Naive thymus-derived CD4-positive, alpha-beta T cell (primary cell): ENCODE results near the gene HSP90AA1. TPM values are rescaled to one million over a fixed set of nuclear protein-coding genes. Genes with fewer than 3 reads are reported as not detected.
A peak's percentile ranks its signal among the peaks of the same experiment; 100 is the strongest.

ENCODE experiments used
- ATAC-seq: fragments of 150-1000 bp; cut with Tn5 transposase; 2 replicates; pipeline ENCODE4 v1.10.0; 2021; ENCODE audit warnings: mild to moderate bottlenecking, moderate library complexity
- CTCF ChIA-PET: fragments of 350-600 bp; sonication (Branson Sonifier 250); formaldehyde crosslinking; loops from one replicate; lab custom pipeline; 2021; ENCODE audit warnings: antibody characterized with exemption; lab: Charles Lee
- POLR2A ChIA-PET: fragments of 350-600 bp; sonication (Branson Sonifier 250); formaldehyde crosslinking; loops from one replicate; lab custom pipeline; 2021; ENCODE audit warnings: antibody characterized with exemption, inconsistent platforms; lab: Charles Lee
- DNase-seq, 9 donors: peaks; one replicate each; pipeline versions ENCODE4 v3.0.0 to v3.0.0-alpha.2; 2020 to 2022; ENCODE audit warnings: mixed read lengths in 1 of 9
- H3K27ac ChIP-seq: one replicate; pipeline ENCODE4 v1.7.0; 2013; ENCODE audit warnings: mild to moderate bottlenecking, low read depth, low read length, moderate library complexity
- H3K27me3 ChIP-seq, 2 donors: one replicate each; pipeline ENCODE4 v1.7.0; 2013; ENCODE audit warnings: low read length in 2 of 2, mild to moderate bottlenecking in 2 of 2, moderate library complexity in 2 of 2; ENCODE audit not compliant: control insufficient read depth in 2 of 2, insufficient read depth in 2 of 2
- H3K36me3 ChIP-seq, 3 experiments: 1 replicate in 2 of 3; 2 replicates in 1 of 3; pipeline ENCODE4 v1.7.0; 2013; ENCODE audit warnings: low read length in 3 of 3, mild to moderate bottlenecking in 3 of 3, moderate library complexity in 1 of 3; ENCODE audit not compliant: insufficient read depth in 3 of 3, control insufficient read depth in 2 of 3
- H3K4me1 ChIP-seq, 2 donors: one replicate each; pipeline ENCODE4 v1.7.0; 2013; ENCODE audit warnings: low read length in 2 of 2, mild to moderate bottlenecking in 2 of 2, moderate library complexity in 1 of 2; ENCODE audit not compliant: control insufficient read depth in 2 of 2, insufficient read depth in 2 of 2
- H3K4me3 ChIP-seq: 2 replicates; pipeline ENCODE4 v1.7.0; 2013; ENCODE audit warnings: mild to moderate bottlenecking, low read length
- H3K9me3 ChIP-seq, 3 experiments: 1 replicate in 2 of 3; 2 replicates in 1 of 3; pipeline ENCODE4 v1.7.0; 2013; ENCODE audit warnings: low read length in 3 of 3; ENCODE audit not compliant: control insufficient read depth in 2 of 3
- H3K27ac Mint-ChIP-seq, 9 donors: one replicate each; pipeline ENCODE4 v1.8.0; 2020 to 2022; ENCODE audit warnings: mixed read lengths in 9 of 9, mild to moderate bottlenecking in 8 of 9, moderate library complexity in 5 of 9, inconsistent platforms in 2 of 9
- H3K27me3 Mint-ChIP-seq, 5 donors: one replicate each; pipeline ENCODE4 v1.8.0; 2021 to 2022; ENCODE audit warnings: mixed read lengths in 5 of 5, mild to moderate bottlenecking in 1 of 5
- H3K36me3 Mint-ChIP-seq, 5 donors: one replicate each; pipeline ENCODE4 v1.8.0; 2020 to 2022; ENCODE audit warnings: mixed read lengths in 5 of 5, mild to moderate bottlenecking in 3 of 5, inconsistent platforms in 1 of 5
- H3K4me1 Mint-ChIP-seq, 7 donors: one replicate each; pipeline ENCODE4 v1.8.0; 2020 to 2022; ENCODE audit warnings: mixed read lengths in 7 of 7, mild to moderate bottlenecking in 3 of 7, inconsistent platforms in 1 of 7
- H3K4me3 Mint-ChIP-seq, 10 donors: one replicate each; pipeline ENCODE4 v1.8.0; 2020 to 2022; ENCODE audit warnings: mild to moderate bottlenecking in 10 of 10, mixed read lengths in 10 of 10, moderate library complexity in 6 of 10, inconsistent platforms in 2 of 10
- H3K9me3 Mint-ChIP-seq, 11 donors: one replicate each; pipeline ENCODE4 v1.8.0; 2020 to 2022; ENCODE audit warnings: mixed read lengths in 11 of 11, mild to moderate bottlenecking in 4 of 11, inconsistent platforms in 1 of 11, moderate library complexity in 1 of 11
- intact Hi-C, 2 donors: fragments of 100-400 bp; cut with micrococcal nuclease; formaldehyde crosslinking; loops; one replicate each; pipeline ENCODE4 v1.15.1; 2023
- polyA plus RNA-seq, 2 donors: library from polyadenylated mRNA; unstranded; fragments of 300-500 nt; fragmentation: Illumina TruSeq; gene quantifications; one replicate each; pipeline ENCODE4 v1.2.3, GENCODE V29; 2021
- total RNA-seq, 6 experiments: library from RNA in 5 of 6; stranded (reverse) in 5 of 6; gene quantifications; 1 replicate in 5 of 6; 2 replicates in 1 of 6; pipeline ENCODE4 v1.2.3 and lab custom pipeline; 2021 to 2026

HSP90AA1 gene
- total and polyA plus RNA-seq, 7 experiments from 2014 or later = 229 to 591 (median 334) TPM

- ATAC-seq (peak; percentile 29), DNase-seq (no peak)
- POLR2A ChIA-PET = interaction anchor here (0.9 kb wide), 1 partner anchor 61 kb away, joined by 3 read pairs; no protein-coding TSS in a partner anchor
- no peaks in the 10 kb centered on the region for H3K9me3 Mint-ChIP-seq
- H3K27ac Mint-ChIP-seq = peak overlapping the region in 7 of 9 donors; percentile 28 to 84 (median 63)
- peaks cover 0 to 8% (median 3%) of the 10 kb centered on the region in 5 donors for H3K36me3 Mint-ChIP-seq
- Histone ChIP-seq H3K36me3 (peaks cover 0 to under 1% (median 0%) of the 10 kb centered on the region in 3 experiments), H3K4me1 (peaks cover 0 to 23% of the 10 kb centered on the region in 2 donors), H3K9me3 (no peaks in the 10 kb centered on the region), H3K4me3 (peak overlapping the region; percentile 10), H3K27me3 (no peaks in the 10 kb centered on the region), H3K27ac (no peak overlapping the region)
- intact Hi-C loops = no loop called here
- CTCF ChIA-PET = no interaction called here
- H3K27me3 Mint-ChIP-seq = no peaks in the 10 kb centered on the region
- H3K4me1 Mint-ChIP-seq = peaks cover 0 to 10% (median 3%) of the 10 kb centered on the region in 7 donors
- H3K4me3 Mint-ChIP-seq = peak overlapping the region in 1 of 10 donors; percentile 4
These were observed 29.2 kb downstream of the HSP90AA1 start for GRCh38 chr14:102057480-102058114.

GRCh38 chr14:102056694-102057442 is 30.0 kb downstream of the HSP90AA1 start:
- peaks cover 0 to 14% (median 5%) of the 10 kb centered on the region in 5 donors for H3K36me3 Mint-ChIP-seq
- Histone ChIP-seq H3K4me3 (no peak overlapping the region), H3K4me1 (peaks cover 0 to 23% of the 10 kb centered on the region in 2 donors), H3K27me3 (no peaks in the 10 kb centered on the region), H3K36me3 (peaks cover 0 to 7% (median 0%) of the 10 kb centered on the region in 3 experiments), H3K9me3 (no peaks in the 10 kb centered on the region), H3K27ac (no peak overlapping the region)
- H3K27ac Mint-ChIP-seq = peak overlapping the region in 5 of 9 donors; percentile 34 to 84 (median 44)
- DNase-seq (no peak), ATAC-seq (peak; percentile 24)
- no peaks in the 10 kb centered on the region for H3K27me3 Mint-ChIP-seq
- intact Hi-C loops = no loop called here
- POLR2A ChIA-PET = interaction anchor here (0.9 kb wide), 1 partner anchor 62 kb away, joined by 3 read pairs; no protein-coding TSS in a partner anchor
- H3K4me3 Mint-ChIP-seq = peak overlapping the region in 1 of 10 donors; percentile 4
- CTCF ChIA-PET = interaction anchor here (0.8 kb wide), 1 partner anchor 39 kb away, joined by 4 read pairs; no protein-coding TSS in a partner anchor
- H3K9me3 Mint-ChIP-seq = no peaks in the 10 kb centered on the region
- H3K4me1 Mint-ChIP-seq = peaks cover 0 to 10% (median 3%) of the 10 kb centered on the region in 7 donors

GRCh38 chr14:102055181-102055901 is 31.5 kb downstream of the HSP90AA1 start:
- POLR2A ChIA-PET = no interaction called here
- H3K9me3 Mint-ChIP-seq = no peaks in the 10 kb centered on the region
- no peaks in the 10 kb centered on the region for H3K27me3 Mint-ChIP-seq
- H3K9me3 ChIP-seq = no peaks in the 10 kb centered on the region
- H3K4me1 Mint-ChIP-seq = peaks cover 0 to 10% (median 3%) of the 10 kb centered on the region in 7 donors
- intact Hi-C loops = no loop called here
- H3K4me1 ChIP-seq = peaks cover 0 to 23% of the 10 kb centered on the region in 2 donors
- no peak overlapping the region for H3K27ac ChIP-seq
- peak overlapping the region in 6 of 9 donors; percentile 13 to 80 (median 66) for H3K27ac Mint-ChIP-seq
- no peak overlapping the region for H3K4me3 ChIP-seq
- CTCF ChIA-PET = no interaction called here
- H3K36me3 Mint-ChIP-seq = peaks cover 0 to 20% (median 9%) of the 10 kb centered on the region in 5 donors
- H3K36me3 ChIP-seq = peaks cover 0 to 22% (median 0%) of the 10 kb centered on the region in 3 experiments
- no peaks in the 10 kb centered on the region for H3K27me3 ChIP-seq
- no peak for ATAC-seq
- H3K4me3 Mint-ChIP-seq = no peak overlapping the region
- no peak for DNase-seq

GRCh38 chr14:102052522-102052921 is 34.3 kb downstream of the HSP90AA1 start:
- Mint-ChIP-seq H3K36me3 (peaks cover 0 to 45% (median 12%) of the 10 kb centered on the region in 5 donors), H3K27me3 (no peaks in the 10 kb centered on the region), H3K9me3 (no peaks in the 10 kb centered on the region), H3K4me1 (peaks cover 0 to 6% (median 0%) of the 10 kb centered on the region in 7 donors), H3K4me3 (no peak overlapping the region), H3K27ac (peak overlapping the region in 2 of 9 donors; percentile 63 to 68)
- H3K27ac ChIP-seq = no peak overlapping the region
- H3K4me1 ChIP-seq = peaks cover 0 to 7% of the 10 kb centered on the region in 2 donors
- POLR2A ChIA-PET = interaction anchor here (0.7 to 1.5 kb wide), 2 partner anchors 32 to 297 kb away, joined by 3 to 4 read pairs; no protein-coding TSS in a partner anchor
- CTCF ChIA-PET = no interaction called here
- peaks cover 0 to 50% (median 14%) of the 10 kb centered on the region in 3 experiments for H3K36me3 ChIP-seq
- ATAC-seq = no peak
- H3K9me3 ChIP-seq = no peaks in the 10 kb centered on the region
- intact Hi-C loops = no loop called here
- H3K4me3 ChIP-seq = no peak overlapping the region
- no peaks in the 10 kb centered on the region for H3K27me3 ChIP-seq
- DNase-seq = no peak

- intact Hi-C loops = no loop called here
- no peak overlapping the region for H3K4me3 ChIP-seq
- H3K27me3 Mint-ChIP-seq = no peaks in the 10 kb centered on the region
- ATAC-seq (no peak), DNase-seq (no peak)
- H3K36me3 Mint-ChIP-seq = peaks cover 0 to 49% (median 12%) of the 10 kb centered on the region in 5 donors
- H3K9me3 ChIP-seq = no peaks in the 10 kb centered on the region
- no peak overlapping the region for H3K27ac ChIP-seq
- POLR2A ChIA-PET = no interaction called here
- no peaks in the 10 kb centered on the region for H3K9me3 Mint-ChIP-seq
- H3K4me1 ChIP-seq = no peaks in the 10 kb centered on the region
- peaks cover 0 to 4% (median 0%) of the 10 kb centered on the region in 7 donors for H3K4me1 Mint-ChIP-seq
- H3K27me3 ChIP-seq = no peaks in the 10 kb centered on the region
- CTCF ChIA-PET = interaction anchor here (1.5 kb wide), 1 partner anchor 46 kb away, joined by 6 read pairs; no protein-coding TSS in a partner anchor
- H3K27ac Mint-ChIP-seq = peak overlapping the region in 2 of 9 donors; percentile 14 to 54
- peaks cover 0 to 63% (median 14%) of the 10 kb centered on the region in 3 experiments for H3K36me3 ChIP-seq
- no peak overlapping the region for H3K4me3 Mint-ChIP-seq
These were observed 36.2 kb downstream of the HSP90AA1 start for GRCh38 chr14:102050625-102051024.

- peak overlapping the region in 2 of 9 donors; percentile 14 to 54 for H3K27ac Mint-ChIP-seq
- Histone ChIP-seq H3K27me3 (no peaks in the 10 kb centered on the region), H3K9me3 (no peaks in the 10 kb centered on the region), H3K4me1 (no peaks in the 10 kb centered on the region), H3K27ac (no peak overlapping the region), H3K4me3 (no peak overlapping the region), H3K36me3 (peaks cover 0 to 64% (median 14%) of the 10 kb centered on the region in 3 experiments)
- peaks cover 0 to 47% (median 12%) of the 10 kb centered on the region in 5 donors for H3K36me3 Mint-ChIP-seq
- no peak overlapping the region for H3K4me3 Mint-ChIP-seq
- ATAC-seq (no peak), DNase-seq (no peak)
- ChIA-PET CTCF (interaction anchor here (1.3 to 1.5 kb wide), 2 partner anchors 47 to 50 kb away, joined by 4 to 6 read pairs; no protein-coding TSS in a partner anchor), POLR2A (no interaction called here)
- H3K27me3 Mint-ChIP-seq = no peaks in the 10 kb centered on the region
- H3K4me1 Mint-ChIP-seq = peaks cover 0 to 2% (median 0%) of the 10 kb centered on the region in 7 donors
- intact Hi-C loops = no loop called here
- H3K9me3 Mint-ChIP-seq = no peaks in the 10 kb centered on the region
These were observed 36.8 kb downstream of the HSP90AA1 start for GRCh38 chr14:102050026-102050405.
